Dermis blood vessel endothelial cell (primary cell): Measurements from ENCODE around the gene WEE1. TPM values are rescaled to one million over a fixed set of nuclear protein-coding genes. Genes with fewer than 3 reads are reported as not detected.
A peak's percentile ranks its signal among the peaks of the same experiment; 100 is the strongest.
"Not testable (repeated sequence)": the region's sequence is repeated elsewhere in the genome, so short reads cannot be mapped to it uniquely, and the experiment has no call there.

Experiments used
- DNase-seq: peaks from one replicate; pipeline ENCODE4 v3.0.0; 2010
- total RNA-seq: library from RNA; depleted of rRNA; stranded (reverse); fragments of >200 nt; gene quantifications from 2 replicates; pipeline ENCODE4 v1.2.3, GENCODE V29; 2014

The WEE1 gene
- total RNA-seq, 1 donor from 2014 or later, result 35.1 TPM

DNA sequence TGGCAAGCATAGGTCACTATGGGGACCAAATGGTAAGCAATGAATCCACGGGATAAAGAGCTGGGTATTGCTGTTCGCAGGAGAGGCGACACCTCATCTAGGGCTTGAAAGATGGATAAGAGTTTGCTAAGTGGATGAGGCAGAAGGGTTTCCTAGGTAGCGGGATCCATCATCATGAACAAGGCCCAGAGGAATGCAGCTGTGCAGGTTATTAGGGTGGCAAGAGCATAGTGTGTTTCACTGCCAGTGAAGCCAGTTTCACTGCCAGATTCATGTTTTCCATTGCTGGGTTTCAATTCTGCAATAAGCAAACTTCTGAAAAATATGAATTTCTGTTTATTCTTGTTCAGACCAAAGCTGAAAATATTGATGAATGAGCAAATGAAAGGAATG lies 27.2 kb downstream of the WEE1 start:
- no peak for DNase-seq

DNA sequence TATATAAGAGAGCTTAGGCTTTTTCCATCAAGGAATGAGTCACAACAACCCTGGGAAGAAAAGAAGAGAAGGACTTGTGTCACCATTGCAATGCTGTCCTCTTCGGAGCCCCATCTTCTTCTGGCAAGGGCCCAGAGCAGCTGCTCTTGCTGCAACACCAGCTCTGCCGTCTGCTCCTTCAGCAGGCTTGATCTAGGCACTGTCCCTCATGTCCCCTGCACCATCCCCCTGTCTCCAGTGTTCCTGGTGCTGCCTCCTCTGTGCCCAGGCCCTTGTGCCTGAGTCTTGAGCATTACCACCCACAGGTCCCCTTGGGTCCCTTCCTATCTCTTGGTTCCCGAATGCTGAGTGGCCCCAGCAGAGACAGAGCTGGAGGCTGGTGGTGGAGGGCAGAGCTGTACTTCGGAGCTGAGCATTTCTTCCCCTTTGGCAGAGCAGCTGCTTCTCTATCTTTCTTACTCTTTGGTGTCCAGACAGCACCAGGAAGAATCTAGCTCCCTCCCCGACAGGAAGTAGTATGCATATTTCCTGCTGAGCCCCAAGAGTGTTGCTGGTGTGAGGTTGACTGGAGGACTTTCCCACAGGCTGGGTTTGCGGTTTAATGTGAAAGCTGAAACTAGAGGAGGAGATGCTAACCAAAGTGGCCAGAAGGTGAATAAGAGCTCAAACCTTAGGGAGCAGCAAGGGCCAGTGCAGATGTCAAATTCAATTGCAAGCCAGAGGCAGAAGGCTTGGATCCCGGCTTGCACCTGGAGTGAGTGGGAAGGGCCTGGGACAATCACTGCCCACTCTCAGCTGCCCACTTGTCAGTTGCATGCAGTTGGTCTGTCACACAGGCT lies 27.8 kb downstream of the WEE1 start:
- DNase-seq, result peak; percentile 27

DNA sequence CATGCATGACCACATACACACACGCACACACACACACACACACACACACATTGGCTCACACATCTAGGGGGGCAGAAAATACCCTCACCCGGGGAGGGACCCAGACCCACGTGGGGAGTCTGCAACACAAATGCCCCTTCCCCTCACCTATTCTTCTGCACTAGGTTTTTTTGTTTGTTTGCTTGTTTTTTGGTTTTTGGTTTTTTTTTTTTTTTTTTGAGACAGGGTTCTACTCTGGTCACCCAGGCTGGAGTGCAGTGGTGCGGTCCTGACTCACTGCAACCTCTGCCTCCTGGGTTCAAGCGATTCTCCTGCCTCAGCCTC lies 28.4 kb downstream of the WEE1 start:
- no peak for DNase-seq

DNA sequence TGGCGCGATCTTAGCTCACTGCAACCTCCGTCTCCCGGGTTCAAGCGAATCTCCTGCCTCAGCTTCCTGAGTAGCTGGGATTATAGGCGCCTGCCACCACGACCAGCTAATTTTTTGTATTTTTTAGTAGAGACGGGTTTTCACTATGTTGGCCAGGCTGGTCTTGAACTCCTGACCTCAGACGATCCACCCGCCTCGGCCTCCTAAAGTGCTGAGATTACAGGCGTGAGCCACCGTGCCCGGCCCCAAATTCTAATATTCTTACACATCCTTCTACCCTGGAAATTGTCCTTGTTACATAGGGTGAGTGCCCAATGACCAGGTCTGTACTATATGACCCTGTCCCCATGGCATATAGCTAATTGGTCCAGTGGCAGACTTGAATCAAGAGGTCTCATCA lies 29.7 kb downstream of the WEE1 start:
- DNase-seq, result not testable (repeated sequence)

DNA sequence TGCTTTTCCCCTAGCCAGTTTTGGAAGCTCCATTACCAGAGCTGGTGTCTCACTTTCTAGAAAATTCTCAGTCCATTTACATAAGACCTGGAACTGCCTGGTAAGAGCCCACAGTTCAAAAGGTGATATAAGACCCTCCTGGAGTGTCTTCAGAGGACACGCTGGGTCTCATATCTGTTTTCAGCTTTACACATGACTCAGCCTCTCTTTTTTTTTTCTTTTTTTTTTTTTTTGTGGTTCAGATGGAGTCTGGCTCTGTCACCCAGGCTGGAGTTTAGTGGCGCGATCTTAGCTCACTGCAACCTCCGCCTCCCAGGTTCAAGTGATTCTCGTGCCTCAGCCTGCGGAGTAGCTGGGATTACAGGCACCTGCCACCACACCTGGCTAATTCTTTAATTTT lies 30.7 kb downstream of the WEE1 start:
- DNase-seq, result no peak

DNA sequence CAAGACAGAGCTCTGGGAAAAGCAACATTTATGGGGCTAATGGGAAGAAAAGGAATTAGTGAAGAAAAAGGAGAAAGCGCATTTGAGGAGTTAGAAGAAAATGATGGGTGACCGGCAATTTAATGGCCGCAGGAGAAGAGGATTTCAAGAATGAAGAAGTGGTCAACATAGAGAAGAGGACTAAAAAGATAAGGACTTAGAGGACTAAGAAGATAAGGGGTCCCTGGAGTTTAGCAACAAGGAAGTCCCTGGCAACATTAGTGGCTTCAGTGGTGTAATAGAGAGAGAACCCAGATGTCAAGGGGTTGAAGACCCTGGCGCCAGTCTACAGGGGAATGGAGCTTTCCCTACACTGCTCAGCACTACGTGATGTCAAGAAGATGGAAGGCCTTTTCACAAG lies 32.3 kb downstream of the WEE1 start:
- DNase-seq, result no peak

DNA sequence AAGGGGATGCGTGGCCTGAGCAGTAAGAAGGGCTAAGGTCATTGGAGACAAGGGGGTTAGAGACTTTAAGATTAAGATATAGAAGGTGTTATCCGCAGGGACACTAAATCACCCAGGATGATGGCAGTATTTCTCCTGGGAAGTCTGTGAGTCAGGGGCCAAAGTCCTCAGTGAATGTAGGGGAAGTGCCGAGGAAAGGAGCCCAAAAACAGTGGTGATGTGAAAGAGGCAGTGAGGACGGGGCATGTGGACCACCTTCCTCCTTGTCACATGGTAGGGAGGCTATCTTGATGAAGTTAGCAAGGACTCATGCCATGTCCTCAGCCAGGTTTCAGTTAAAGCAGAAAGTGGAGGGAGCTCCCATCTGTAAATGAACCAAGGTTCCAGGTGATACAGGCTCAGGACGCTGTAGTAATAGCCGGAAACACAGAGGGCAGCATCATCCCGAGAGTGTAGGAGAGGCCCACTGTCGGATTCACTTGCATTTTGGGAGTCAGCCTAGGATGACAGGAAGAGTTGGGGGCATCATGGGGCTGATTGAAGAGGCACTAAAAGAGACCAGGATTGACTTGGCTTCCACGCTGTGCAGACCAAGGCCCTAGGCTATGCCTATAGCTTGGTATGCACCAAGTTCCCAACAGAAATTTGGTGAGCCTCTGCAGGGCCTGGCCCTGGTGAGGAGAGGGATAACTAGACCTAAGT lies 33.5 kb downstream of the WEE1 start:
- DNase-seq, result no peak

DNA sequence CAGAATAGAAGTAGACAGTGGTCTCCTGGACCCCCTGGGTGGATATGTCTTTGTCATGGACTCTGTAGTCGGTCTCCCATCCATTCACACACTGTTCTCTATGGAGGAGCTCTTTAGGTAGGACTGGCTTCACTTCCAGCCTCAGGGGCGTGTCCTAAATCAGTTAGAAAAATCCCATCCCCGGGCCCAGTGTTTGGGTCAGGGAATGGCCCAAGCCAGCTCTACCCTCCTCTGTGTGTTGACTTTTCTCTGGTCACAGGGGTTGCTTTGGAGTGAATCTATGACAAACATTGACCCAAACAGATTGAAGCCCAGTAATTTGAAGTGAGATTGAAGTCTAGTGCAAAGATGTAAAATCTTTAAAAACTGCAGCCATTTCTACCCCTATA lies 34.0 kb downstream of the WEE1 start:
- no peak for DNase-seq

DNA sequence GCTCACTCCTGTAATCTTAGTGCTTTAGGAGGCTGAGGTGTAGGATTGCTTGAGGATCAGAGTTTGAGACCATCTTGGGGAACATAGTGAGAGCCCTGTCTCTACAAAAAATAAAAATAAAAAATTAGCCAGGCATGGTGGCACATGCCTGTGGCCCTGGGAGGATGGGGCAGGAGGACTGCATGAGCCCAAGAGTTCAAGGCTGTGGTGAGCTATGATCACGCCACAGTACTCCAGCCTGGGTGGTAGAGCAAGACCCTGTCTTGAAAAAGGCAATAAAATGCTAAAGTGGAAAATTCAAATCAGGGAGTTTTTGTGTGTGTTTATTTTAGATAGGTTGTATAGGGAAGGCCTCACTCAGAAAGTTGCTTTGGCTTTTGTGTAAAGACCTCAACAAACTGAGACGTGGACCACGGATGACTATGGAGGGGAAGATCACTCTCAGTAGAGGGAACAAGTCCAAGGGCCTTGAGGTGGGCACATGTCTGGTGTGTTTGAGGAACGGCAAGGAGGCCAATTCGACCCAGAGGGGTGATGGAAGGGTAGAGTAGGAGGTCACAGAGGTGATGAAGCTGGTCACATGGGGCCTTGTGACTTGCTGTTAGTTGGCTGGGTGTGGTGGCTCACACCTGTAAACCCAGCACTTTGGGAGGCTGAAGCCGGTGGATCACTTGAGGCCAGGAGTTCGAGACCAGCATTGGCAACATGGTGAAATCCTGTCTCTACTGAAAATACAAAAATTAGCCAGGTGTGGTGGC lies 35.7 kb downstream of the WEE1 start:
- no peak for DNase-seq

DNA sequence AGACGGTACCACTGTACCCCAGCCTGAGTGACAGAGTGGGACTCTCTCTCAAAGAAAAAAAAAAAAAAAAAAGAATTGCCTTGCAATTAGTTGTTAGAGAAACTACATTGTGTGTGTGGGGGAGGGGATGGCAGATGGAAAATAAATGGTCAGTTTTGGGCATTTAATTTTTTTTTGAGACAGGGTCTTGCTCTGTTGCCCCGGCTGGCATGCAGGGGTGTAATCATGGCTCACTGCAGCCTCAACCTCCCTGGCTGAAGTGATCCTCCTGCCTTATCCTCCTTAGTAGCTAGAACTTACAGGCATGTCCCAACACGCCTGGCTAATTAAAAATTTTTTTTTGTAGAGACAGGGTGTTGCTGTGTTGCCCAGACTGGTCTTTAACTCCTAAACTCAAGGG lies 36.4 kb downstream of the WEE1 start:
- no peak for DNase-seq

DNA sequence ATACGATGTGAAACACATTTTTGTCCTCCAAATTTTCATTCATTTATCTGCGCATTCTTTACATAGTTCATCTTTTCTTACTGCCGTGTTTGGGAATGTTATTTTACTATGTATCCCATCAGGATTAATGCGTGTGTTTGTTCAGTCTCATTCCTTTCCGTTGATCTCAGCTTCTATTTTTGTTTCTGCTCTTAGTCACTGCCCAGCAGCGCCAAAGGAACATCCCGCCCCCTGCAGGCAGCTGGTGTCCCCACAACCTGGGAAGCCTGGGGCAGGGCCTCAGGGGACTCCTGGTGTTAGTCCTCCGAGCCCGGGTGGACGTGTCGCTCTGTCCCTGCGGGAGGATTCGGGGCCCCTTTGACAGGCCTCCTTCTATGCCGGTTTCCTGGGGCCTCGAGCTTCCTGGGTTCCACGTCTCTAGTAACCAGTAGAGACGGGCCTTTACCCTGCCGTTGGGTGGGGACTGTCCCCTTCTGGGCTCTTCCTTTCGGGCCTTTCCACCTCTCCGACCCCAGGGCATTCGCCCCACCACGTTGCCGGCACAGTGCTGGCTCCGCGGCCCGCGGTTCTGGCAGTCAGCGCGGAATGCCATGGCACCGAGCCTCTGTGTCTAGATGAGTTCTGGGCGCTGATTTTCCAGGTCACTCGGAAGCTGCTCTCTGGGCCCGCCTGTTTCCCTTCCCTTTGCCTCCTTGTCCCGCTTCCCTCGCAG lies 39.8 kb downstream of the WEE1 start:
- DNase-seq, result peak; percentile 99

DNA sequence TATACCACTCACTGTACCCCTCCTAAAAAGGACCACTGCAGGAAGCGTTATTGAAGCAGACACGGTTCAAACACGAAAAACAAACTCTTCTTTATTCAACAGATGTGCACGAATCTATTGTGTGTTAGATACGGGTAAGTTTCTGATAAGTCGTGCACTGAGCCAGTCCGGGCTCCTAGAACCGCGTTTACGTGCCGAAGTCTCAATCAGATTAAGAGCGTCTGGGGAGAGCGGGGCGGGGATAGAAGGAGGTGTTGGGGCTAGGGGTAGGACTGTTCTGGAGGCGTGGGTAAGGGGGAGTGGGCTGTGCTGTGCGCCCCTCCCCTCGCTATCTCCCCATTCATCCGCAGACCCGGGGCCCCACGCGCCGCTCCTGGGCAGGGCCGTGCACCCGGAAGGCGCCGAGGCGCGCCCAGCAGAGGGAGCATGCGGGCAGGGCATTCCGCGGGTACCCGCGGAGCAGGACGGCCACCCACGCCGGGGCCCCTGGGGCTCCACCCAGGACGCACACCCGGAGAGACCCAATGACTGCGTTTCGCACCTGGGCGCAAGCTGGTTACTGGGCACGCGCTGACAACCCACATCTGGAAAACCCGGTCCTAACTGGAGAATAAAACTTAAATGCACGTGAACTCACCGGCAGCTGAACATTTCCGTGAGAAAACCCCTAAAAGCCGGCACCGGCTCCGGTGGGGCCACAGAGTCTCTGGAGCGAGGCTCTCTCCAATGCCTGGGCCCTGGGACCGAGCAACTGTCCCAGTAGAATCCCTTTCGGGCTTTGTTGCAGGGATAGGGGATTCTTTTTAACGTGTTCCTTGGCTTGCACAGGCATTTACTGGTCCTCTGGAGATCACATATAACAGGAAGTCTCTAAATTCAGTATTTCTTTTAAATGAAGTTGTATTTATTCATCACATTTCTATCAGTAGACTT lies 40.6 kb downstream of the WEE1 start:
- peak; percentile 92 for DNase-seq

DNA sequence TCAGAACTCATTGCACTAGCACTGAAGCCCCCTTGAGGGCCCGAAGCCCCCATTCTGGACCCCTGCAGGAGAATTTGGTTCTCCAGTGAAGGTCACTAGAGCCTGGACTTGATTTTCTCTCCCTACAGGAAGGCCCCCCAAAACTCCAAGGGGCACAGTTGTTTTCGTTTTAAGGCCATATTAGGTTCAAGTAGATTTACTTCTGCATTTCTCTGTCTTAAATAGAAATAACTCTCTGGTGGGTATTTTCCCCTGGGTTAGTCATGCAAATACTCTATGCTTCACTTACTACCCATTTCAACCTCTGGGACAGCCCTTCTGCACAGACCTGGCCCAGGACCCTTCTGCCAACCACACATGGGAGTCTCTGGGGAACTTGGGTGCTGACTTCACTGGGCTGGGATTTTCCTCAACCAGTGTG lies 41.6 kb downstream of the WEE1 start:
- DNase-seq, result peak; percentile 11

DNA sequence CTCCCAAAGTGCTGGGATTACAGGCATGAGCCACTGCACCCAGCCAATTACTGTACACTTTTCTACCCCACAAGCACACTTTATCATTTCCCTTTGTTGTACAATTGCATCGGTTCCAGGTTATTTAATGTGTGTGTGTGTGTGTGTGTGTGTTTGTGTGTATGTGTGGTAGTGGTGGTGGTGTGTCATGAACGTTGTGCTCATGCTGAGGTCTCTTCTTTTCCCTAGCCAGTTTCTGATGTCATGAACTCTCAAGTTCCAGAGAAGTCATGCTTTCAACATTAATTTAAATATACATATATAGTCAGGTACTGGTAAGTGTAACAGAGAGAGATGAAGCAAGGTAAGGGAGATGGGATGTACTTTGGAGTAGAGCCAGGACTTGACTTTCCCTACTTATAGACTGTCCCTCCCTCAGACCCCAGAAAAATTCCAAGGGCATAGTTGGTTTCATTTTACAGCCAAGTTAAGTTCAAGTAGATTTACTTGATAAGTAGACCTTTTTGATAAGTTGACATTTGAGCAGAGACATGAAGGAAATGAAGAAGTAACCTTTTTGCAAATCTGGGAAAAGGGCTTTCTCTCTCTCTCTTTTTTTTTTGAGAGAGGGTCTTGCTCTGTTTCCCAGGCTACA lies 42.7 kb downstream of the WEE1 start:
- DNase-seq, result peak; percentile 15

DNA sequence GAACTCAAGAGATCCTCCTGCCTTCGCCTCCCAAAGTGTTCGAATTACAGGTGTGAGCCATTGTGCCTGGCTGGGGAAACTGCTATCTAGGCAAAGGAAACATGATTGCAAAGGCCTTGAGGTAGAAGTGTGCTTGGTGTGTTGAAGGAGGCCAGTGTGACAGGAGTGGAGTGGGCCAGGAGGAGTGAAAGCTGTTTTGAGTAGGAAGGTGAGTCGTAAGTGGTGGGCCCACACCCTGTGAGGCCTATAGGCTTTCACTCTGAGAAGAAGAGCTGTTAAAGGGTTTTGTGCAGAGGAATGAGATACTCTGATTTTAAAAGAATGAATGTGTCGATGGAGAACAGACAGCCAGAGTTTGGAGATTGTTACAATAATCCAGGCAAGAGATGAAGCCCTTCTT lies 43.4 kb downstream of the WEE1 start:
- DNase-seq, result peak; percentile 11

DNA sequence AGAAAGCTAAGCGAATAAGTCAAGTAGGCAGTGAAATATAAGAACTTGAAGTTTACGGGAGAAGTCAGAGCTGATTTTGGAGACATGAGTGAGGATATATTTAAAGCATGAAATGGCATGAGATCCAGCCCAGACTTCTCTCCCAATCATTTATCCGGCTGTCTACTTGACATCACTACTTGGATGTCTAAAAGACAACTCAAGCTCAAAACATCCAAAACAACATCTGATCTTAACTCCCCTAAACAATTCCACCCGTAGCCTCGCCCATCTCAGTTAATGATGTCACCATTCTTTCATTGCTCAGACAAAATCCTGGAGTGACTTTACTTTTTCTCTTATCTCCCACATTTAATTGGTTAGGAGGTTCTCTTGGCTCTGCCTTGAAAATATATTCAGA lies 44.5 kb downstream of the WEE1 start:
- DNase-seq, result no peak

DNA sequence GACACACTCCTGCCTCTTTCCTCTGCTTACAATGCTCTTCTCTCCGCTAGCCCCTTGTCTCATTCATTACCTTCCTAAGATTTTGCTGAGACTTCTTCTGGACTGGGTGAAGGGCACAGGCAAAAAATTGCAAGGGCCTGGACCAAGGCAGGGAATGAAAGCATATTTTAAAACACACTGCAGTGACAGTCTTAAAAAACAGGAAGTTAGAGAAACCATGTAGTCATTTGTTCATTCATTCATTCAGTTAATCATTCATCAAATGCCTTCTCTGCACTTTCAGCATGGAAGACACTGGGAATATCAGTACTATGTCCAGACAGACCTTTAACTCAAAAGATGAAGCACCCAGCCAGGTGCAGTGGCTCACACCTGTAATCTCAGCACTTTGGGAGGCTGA lies 45.5 kb downstream of the WEE1 start:
- no peak for DNase-seq

DNA sequence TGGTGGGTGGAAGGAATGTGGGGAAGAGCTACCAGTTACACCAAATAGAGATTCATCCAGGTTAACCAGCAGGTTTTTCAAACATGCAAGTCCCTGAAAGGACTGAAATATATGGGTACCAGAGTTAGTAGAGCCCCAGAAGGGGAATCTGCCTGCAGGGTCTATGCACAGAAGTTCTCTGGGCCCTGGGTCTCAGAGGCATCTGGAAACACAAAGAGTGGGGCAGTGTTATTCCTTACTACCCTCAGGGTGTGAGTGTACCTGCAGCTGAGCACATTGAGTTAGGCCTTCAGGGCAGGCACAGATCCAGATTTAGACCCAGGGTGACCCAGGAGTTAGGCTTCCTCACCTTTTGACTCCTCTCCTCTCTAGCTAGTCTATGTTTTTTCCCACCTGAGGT lies 46.5 kb downstream of the WEE1 start:
- no peak for DNase-seq

DNA sequence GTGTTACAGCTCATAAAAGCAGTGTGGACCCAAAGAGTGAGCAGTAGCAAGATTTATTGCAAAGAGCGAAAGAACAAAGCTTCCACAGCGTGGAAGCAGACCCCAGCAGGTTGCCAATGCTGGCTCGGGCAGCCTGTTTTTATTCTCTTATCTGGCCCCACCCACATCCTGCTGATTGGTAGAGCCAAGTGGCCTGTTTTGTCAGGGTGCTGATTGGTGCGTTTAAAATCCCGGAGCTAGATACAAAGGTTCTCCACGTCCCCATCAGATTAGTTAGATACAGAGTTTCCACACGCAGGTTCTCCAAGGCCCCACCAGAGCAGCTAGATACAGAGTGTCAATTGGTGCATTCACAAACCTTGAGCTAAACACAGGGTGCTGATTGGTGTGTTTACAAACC lies 48.9 kb downstream of the WEE1 start:
- DNase-seq, result not testable (repeated sequence)

DNA sequence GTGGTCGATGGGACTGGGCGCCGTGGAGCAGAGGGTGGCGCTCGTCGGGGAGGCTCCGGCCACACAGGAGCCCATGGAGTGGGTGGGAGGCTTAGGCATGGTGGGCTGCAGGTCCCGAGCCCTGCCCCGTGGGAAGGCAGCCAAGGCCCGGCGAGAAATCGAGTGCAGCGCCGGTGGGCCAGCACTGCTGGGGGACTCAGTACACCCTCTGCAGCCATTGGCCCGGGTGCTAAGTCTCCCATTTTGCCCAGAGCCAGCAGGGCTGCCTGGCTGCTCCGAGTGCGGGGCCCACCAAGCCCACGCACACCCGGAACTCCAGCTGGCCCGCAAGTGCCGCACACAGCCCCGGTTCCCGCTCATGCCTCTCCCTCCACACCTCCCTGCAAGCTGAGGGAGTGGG lies 49.6 kb downstream of the WEE1 start:
- not testable (repeated sequence) for DNase-seq

DNA sequence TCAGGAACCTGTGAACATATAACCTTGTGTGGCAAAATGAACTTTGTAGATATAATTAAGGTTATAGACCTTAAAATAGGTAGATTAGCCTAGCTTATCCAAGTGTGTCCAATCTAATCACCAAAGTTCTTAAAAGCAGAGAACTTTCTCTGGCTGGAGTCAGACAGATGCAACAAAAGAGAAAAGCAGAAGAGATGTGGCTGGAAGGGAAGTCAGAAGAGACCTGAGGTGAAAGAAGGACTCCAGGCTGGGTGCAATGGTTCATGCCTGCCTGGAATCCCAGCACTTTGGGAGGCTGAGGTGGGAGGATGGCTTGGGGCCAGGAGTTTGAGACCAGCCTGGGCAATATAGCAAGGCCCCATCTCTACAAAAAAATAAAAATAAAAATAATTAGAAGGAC lies 51.0 kb downstream of the WEE1 start:
- no peak for DNase-seq
